ENCODE measurements around the gene PAK3. TPM values are rescaled to one million over a fixed set of nuclear protein-coding genes. Genes with fewer than 3 reads are reported as not detected.

Gene PAK3
- total and polyA plus RNA-seq, 2 of the 8 experiments (the other 6 are each of a cell fraction or from before 2014, with no cell fraction given) = 0.80 to 7.2 TPM

DNA sequence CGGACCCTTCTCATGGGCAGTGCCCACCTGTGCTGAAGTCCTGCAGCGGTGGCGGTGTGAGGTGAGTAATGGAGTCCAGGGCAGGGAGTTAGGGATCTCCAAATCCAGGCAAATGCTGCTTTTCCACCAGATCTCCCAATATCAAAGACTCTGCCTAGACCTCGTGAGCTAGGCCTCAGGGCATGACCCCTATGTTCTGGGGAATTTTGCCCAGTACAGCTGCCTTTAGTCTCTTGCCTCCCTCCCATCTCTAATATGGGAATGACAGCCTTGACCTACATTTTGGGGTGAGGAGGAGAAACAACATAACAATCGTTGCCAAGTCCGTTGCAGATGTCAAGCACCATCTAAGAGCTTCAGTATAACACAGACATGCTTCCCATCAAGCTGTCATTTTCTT, 7.3 kb downstream of the PAK3 start (continued):
- TF ChIP-seq SIN3A (conservative IDR thresholded peaks at IDR 0.05 in 1 of 2, IDR thresholded peaks at IDR 0.05 in 1 of 2; ENCODE audit: low read depth in 1 of 2, low read length in 2 of 2) (no peak), ASH2L (IDR thresholded peaks at IDR 0.05; ENCODE audit: low read length) (no peak)
